Measurements from ENCODE around the gene RPL35.

Gene RPL35

DNA sequence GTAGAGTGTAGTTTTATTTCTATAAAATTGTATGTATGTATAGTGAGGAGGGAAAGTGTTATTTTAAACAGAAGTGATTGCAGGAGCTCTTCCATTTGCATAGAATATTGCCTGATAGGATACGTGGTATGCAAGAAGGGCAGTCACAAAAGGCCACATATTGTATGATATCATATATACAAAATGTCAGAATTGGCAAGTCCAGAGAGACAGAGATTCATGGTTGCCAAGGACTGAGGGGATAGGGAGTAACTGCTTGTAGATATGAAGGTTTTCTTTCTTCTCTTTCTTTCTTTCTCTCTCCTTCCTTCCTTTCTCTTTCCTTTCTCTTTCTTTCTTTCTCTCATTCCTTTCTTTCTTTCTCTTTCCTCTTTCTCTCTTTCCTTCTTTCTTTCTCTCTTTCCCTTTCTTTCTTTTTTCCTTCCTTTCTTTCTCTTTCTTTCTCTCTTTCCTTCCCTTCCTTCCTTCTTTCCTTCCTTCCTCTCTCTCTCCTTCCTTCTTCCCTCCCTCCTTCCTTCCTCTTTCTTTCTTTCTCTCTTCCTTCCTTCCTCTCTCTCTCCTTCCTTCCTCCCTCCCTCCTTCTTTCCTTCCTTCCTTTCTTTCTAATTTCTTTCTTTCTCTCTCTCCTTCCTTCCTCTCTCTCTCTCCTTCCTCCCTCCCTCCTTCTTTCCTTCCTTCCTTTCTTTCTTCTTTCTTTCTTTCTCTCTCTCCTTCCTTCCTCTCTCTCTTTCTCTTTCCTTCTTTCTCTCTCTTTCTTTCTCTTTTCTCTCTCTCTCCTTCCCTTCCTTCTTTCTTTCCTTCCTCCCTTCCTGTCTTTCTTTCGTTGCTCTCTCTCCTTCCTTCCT lies 33.0 kb downstream of the RPL35 start:
- Histone ChIP-seq H3K4me1 (ENCODE audit: control insufficient read depth, insufficient read depth, low read length) (no peaks in the 10 kb centered on the region), H3K4me3 (ENCODE audit: low read length) (no peak overlapping the region), H3K9ac (ENCODE audit: low read length) (no peak overlapping the region), H3K9me3 (ENCODE audit: control insufficient read depth, low read length) (no peaks in the 10 kb centered on the region), H3K27me3 (ENCODE audit: control insufficient read depth, insufficient read depth, low read length) (no peaks in the 10 kb centered on the region), H3K36me3 (ENCODE audit: control insufficient read depth, insufficient read depth, low read length) (no peaks in the 10 kb centered on the region)

GRCh38 chr9:124820698-124821623 lies 40.8 kb downstream of the RPL35 start:
- Histone ChIP-seq H3K9ac (ENCODE audit: low read length) (no peak overlapping the region), H3K4me3 (ENCODE audit: low read length) (no peak overlapping the region), H3K27me3 (ENCODE audit: control insufficient read depth, insufficient read depth, low read length) (no peaks in the 10 kb centered on the region), H3K9me3 (ENCODE audit: control insufficient read depth, low read length) (no peaks in the 10 kb centered on the region), H3K36me3 (ENCODE audit: control insufficient read depth, insufficient read depth, low read length) (no peaks in the 10 kb centered on the region), H3K4me1 (ENCODE audit: control insufficient read depth, insufficient read depth, low read length) (no peaks in the 10 kb centered on the region)

- Histone ChIP-seq H3K9me3 (ENCODE audit: control insufficient read depth, low read length) (no peaks in the 10 kb centered on the region), H3K9ac (ENCODE audit: low read length) (no peak overlapping the region), H3K4me1 (ENCODE audit: control insufficient read depth, insufficient read depth, low read length) (no peaks in the 10 kb centered on the region), H3K4me3 (ENCODE audit: low read length) (no peak overlapping the region), H3K36me3 (ENCODE audit: control insufficient read depth, insufficient read depth, low read length) (no peaks in the 10 kb centered on the region), H3K27me3 (ENCODE audit: control insufficient read depth, insufficient read depth, low read length) (no peaks in the 10 kb centered on the region)
Observed at GRCh38 chr9:124818431-124819281, 43.1 kb downstream of the RPL35 start.

GRCh38 chr9:124815601-124816000 lies 46.2 kb downstream of the RPL35 start:
- H3K36me3 ChIP-seq (ENCODE audit: control insufficient read depth, insufficient read depth, low read length), result no peaks in the 10 kb centered on the region
- no peak overlapping the region for H3K9ac ChIP-seq (ENCODE audit: low read length)
- H3K9me3 ChIP-seq (ENCODE audit: control insufficient read depth, low read length), result no peaks in the 10 kb centered on the region
- no peaks in the 10 kb centered on the region for H3K27me3 ChIP-seq (ENCODE audit: control insufficient read depth, insufficient read depth, low read length)
- H3K4me1 ChIP-seq (ENCODE audit: control insufficient read depth, insufficient read depth, low read length), result no peaks in the 10 kb centered on the region
- H3K4me3 ChIP-seq (ENCODE audit: low read length), result no peak overlapping the region

GRCh38 chr9:124814164-124814535 lies 47.6 kb downstream of the RPL35 start:
- Histone ChIP-seq H3K9ac (ENCODE audit: low read length) (no peak overlapping the region), H3K36me3 (ENCODE audit: control insufficient read depth, insufficient read depth, low read length) (no peaks in the 10 kb centered on the region), H3K9me3 (ENCODE audit: control insufficient read depth, low read length) (no peaks in the 10 kb centered on the region), H3K4me3 (ENCODE audit: low read length) (no peak overlapping the region), H3K4me1 (ENCODE audit: control insufficient read depth, insufficient read depth, low read length) (no peaks in the 10 kb centered on the region), H3K27me3 (ENCODE audit: control insufficient read depth, insufficient read depth, low read length) (no peaks in the 10 kb centered on the region)

- Histone ChIP-seq H3K9ac (ENCODE audit: low read length) (no peak overlapping the region), H3K9me3 (ENCODE audit: control insufficient read depth, low read length) (no peaks in the 10 kb centered on the region), H3K27me3 (ENCODE audit: control insufficient read depth, insufficient read depth, low read length) (no peaks in the 10 kb centered on the region), H3K36me3 (ENCODE audit: control insufficient read depth, insufficient read depth, low read length) (no peaks in the 10 kb centered on the region), H3K4me3 (ENCODE audit: low read length) (no peak overlapping the region), H3K4me1 (ENCODE audit: control insufficient read depth, insufficient read depth, low read length) (no peaks in the 10 kb centered on the region)
Observed at GRCh38 chr9:124813501-124814163, 48.1 kb downstream of the RPL35 start.

DNA sequence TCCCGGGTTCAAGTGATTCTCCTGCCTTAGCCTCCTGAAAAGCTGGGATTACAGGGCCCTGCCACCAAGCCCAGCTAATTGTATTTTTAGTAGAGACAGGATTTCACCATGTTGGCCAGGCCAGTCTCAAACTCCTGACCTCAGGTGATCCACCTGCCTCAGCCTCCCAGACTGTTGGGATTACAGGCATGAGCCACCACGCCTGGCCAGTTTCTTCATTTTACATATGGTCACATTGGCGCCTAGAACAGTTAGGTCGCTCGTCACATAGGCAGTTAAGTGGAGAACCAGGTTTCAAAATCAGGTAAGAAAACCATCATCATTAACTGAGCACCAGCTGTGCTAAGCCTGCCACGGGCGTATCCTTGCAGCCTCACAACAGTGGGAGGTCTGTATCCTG lies 48.7 kb downstream of the RPL35 start:
- no peaks in the 10 kb centered on the region for H3K9me3 ChIP-seq (ENCODE audit: control insufficient read depth, low read length)

DNA sequence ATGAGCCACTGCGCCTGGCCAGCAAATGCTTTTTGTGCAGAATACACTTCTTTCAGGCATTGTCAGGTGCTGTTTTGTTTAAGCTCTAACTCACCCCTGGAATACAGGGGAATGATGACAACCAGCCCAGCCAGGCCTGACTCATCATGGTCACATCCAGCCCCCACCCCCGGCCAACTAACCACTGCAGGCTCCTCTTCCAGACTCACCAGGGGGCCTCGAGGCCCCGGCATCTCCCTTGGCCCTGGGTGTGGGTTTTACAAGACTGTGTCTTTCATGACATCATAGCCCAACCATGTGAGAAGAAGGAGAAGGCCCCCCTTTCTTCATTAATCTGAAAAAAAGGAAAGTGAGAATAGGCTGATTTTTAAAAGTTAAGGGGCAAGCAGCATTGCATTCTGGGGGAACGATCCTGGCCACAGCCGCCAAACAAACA lies 49.3 kb downstream of the RPL35 start:
- no peaks in the 10 kb centered on the region for H3K36me3 ChIP-seq (ENCODE audit: control insufficient read depth, insufficient read depth, low read length)
- H3K9me3 ChIP-seq (ENCODE audit: control insufficient read depth, low read length), result no peaks in the 10 kb centered on the region
- H3K9ac ChIP-seq (ENCODE audit: low read length), result no peak overlapping the region
- no peaks in the 10 kb centered on the region for H3K4me1 ChIP-seq (ENCODE audit: control insufficient read depth, insufficient read depth, low read length)
- no peak overlapping the region for H3K4me3 ChIP-seq (ENCODE audit: low read length)
- H3K27me3 ChIP-seq (ENCODE audit: control insufficient read depth, insufficient read depth, low read length), result no peaks in the 10 kb centered on the region

More for the DNA sequence above, 48.7 kb downstream of the RPL35 start:
- no peak overlapping the region for H3K9ac ChIP-seq (ENCODE audit: low read length)
- H3K36me3 ChIP-seq (ENCODE audit: control insufficient read depth, insufficient read depth, low read length), result no peaks in the 10 kb centered on the region
- no peaks in the 10 kb centered on the region for H3K4me1 ChIP-seq (ENCODE audit: control insufficient read depth, insufficient read depth, low read length)
- no peaks in the 10 kb centered on the region for H3K27me3 ChIP-seq (ENCODE audit: control insufficient read depth, insufficient read depth, low read length)
- no peak overlapping the region for H3K4me3 ChIP-seq (ENCODE audit: low read length)

- no peak overlapping the region for H3K9ac ChIP-seq (ENCODE audit: low read length)
- no peaks in the 10 kb centered on the region for H3K36me3 ChIP-seq (ENCODE audit: control insufficient read depth, insufficient read depth, low read length)
- no peaks in the 10 kb centered on the region for H3K27me3 ChIP-seq (ENCODE audit: control insufficient read depth, insufficient read depth, low read length)
- H3K4me1 ChIP-seq (ENCODE audit: control insufficient read depth, insufficient read depth, low read length), result no peaks in the 10 kb centered on the region
- no peaks in the 10 kb centered on the region for H3K9me3 ChIP-seq (ENCODE audit: control insufficient read depth, low read length)
- H3K4me3 ChIP-seq (ENCODE audit: low read length), result no peak overlapping the region
Observed at GRCh38 chr9:124810663-124811355, 50.9 kb downstream of the RPL35 start.

DNA sequence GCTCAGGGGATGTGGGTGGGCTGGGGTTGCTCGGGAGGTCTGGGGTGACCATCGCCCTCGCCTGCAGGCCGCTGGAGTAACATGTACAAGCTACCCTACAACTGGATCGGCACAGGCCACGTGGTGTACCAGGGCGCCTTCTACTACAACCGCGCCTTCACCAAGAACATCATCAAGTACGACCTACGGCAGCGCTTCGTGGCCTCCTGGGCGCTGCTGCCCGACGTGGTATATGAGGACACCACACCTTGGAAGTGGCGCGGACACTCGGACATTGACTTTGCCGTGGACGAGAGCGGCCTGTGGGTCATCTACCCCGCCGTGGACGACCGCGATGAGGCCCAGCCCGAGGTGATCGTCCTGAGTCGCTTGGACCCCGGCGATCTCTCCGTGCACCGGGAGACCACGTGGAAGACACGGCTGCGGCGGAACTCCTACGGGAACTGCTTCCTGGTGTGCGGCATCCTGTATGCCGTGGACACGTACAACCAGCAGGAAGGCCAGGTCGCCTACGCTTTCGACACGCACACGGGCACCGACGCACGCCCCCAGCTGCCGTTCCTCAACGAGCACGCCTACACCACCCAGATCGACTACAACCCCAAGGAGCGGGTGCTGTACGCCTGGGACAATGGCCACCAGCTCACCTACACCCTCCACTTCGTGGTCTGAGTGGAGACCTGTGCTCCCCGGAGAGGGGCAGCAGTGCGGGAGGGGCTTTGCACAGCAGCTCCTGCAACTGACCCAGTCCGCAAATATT lies 51.8 kb downstream of the RPL35 start:
- Histone ChIP-seq H3K27me3 (ENCODE audit: control insufficient read depth, insufficient read depth, low read length) (no peaks in the 10 kb centered on the region), H3K4me1 (ENCODE audit: control insufficient read depth, insufficient read depth, low read length) (no peaks in the 10 kb centered on the region), H3K9me3 (ENCODE audit: control insufficient read depth, low read length) (no peaks in the 10 kb centered on the region), H3K9ac (ENCODE audit: low read length) (no peak overlapping the region), H3K4me3 (ENCODE audit: low read length) (no peak overlapping the region), H3K36me3 (ENCODE audit: control insufficient read depth, insufficient read depth, low read length) (no peaks in the 10 kb centered on the region)
